GM12874 (cell line): ENCODE data around the gene NAT10.

ENCODE experiments used
- CTCF ChIP-seq: IDR thresholded peaks from 2 replicates; pipeline ENCODE4 v1.5.1; 2011; ENCODE audit warnings: low read depth, mild to moderate bottlenecking, control low read depth, low read length, moderate library complexity; ENCODE audit not compliant: insufficient read depth

Gene NAT10

GRCh38 chr11:34114471-34114870 lies 9.0 kb downstream of the NAT10 start:
- no peak for TF ChIP-seq CTCF

- no peak for TF ChIP-seq CTCF
These were observed 15.2 kb downstream of the NAT10 start for GRCh38 chr11:34120651-34121050.

- no peak for TF ChIP-seq CTCF
These were observed 19.6 kb downstream of the NAT10 start for GRCh38 chr11:34124885-34125668.

- no peak for TF ChIP-seq CTCF
These were observed 21.8 kb downstream of the NAT10 start for GRCh38 chr11:34126959-34127848.

- TF ChIP-seq CTCF: no peak
These were observed 23.4 kb downstream of the NAT10 start for GRCh38 chr11:34128824-34129223.

GRCh38 chr11:34132261-34132965 lies 27.0 kb downstream of the NAT10 start:
- TF ChIP-seq CTCF: no peak

- no peak for TF ChIP-seq CTCF
These were observed 29.3 kb downstream of the NAT10 start for GRCh38 chr11:34134765-34135164.
